Activated effector memory CD4-positive, alpha-beta T cell treated with anti-CD3 and anti-CD28 coated beads, Interleukin-2, amount 50 U/mL, for 16 hours (primary cell): Measurements from ENCODE around the gene COA8.
"Not testable (repeated sequence)": the region's sequence is repeated elsewhere in the genome, so short reads cannot be mapped to it uniquely, and the experiment has no call there.

Experiments
- DNase-seq: peaks from one replicate; pipeline ENCODE4 v3.0.0-alpha.2; 2020

COA8 gene

GRCh38 chr14:103562429-103563225 lies at the start of gene COA8, which contains the start of gene BAG5:
Gene COA8 (plus strand): TSS chr14:103562960. CDS start chr14:103563002, 42 bp downstream.
Gene BAG5 (minus strand): TSS chr14:103562657. CDS start chr14:103561164, 1,493 bp downstream.
- DNase-seq = peak; percentile 95

- peak; percentile 56 for DNase-seq
Measured at GRCh38 chr14:103514596-103515421, 48.0 kb upstream of the COA8 start.

- peak; percentile 49 for DNase-seq
Measured at GRCh38 chr14:103516426-103517173, 46.2 kb upstream of the COA8 start.

- peak; percentile 54 for DNase-seq
Measured at GRCh38 chr14:103517174-103517566, 45.6 kb upstream of the COA8 start.

GRCh38 chr14:103517721-103518421 lies 44.9 kb upstream of the COA8 start:
- DNase-seq = peak; percentile 48

- DNase-seq = peak; percentile 86
Measured at GRCh38 chr14:103518422-103519042, 44.2 kb upstream of the COA8 start.

GRCh38 chr14:103519043-103519836 lies 43.5 kb upstream of the COA8 start:
- DNase-seq = no peak

GRCh38 chr14:103519837-103520212 lies 42.9 kb upstream of the COA8 start:
- no peak for DNase-seq

GRCh38 chr14:103520269-103520656 lies 42.5 kb upstream of the COA8 start:
- no peak for DNase-seq

GRCh38 chr14:103520657-103521437 lies 41.9 kb upstream of the COA8 start:
- DNase-seq = peak; percentile 89

GRCh38 chr14:103521438-103521950 lies 41.3 kb upstream of the COA8 start:
- DNase-seq = no peak

GRCh38 chr14:103521951-103522563 lies 40.7 kb upstream of the COA8 start:
- DNase-seq = no peak

GRCh38 chr14:103522649-103523574 lies 39.8 kb upstream of the COA8 start, which contains the start of gene CKB:
Gene CKB (minus strand): TSS chr14:103522830. CDS start chr14:103522493, 337 bp downstream.
- peak; percentile 75 for DNase-seq

GRCh38 chr14:103523575-103523954 lies 39.2 kb upstream of the COA8 start:
- no peak for DNase-seq

- DNase-seq = no peak
Measured at GRCh38 chr14:103524002-103524935, 38.5 kb upstream of the COA8 start.

- not testable (repeated sequence) for DNase-seq
Measured at GRCh38 chr14:103525430-103526246, 37.1 kb upstream of the COA8 start.
